Kidney (tissue), 14 donors: Measurements from ENCODE around the gene SRGN. TPM values are rescaled to one million over a fixed set of nuclear protein-coding genes. Genes with fewer than 3 reads are reported as not detected.

Source experiments
- DNase-seq, 5 donors: peaks; one replicate each; pipeline ENCODE4 v3.0.0-alpha.2; 2013 to 2020
- FAIRE-seq: peaks from 2 replicates; lab custom pipeline; 2012; peaks lifted over from hg19 to GRCh38; lab: Jason Lieb, UNC
- H3K27ac ChIP-seq, 2 donors: one replicate each; pipeline ENCODE4 v1.7.0; 2013; ENCODE audit warnings: low read depth in 2 of 2, low read length in 2 of 2, inconsistent platforms in 1 of 2
- H3K27me3 ChIP-seq: one replicate; pipeline ENCODE4 v1.7.1; 2013; ENCODE audit warnings: low read length, inconsistent platforms; ENCODE audit not compliant: control insufficient read depth, insufficient read depth
- H3K36me3 ChIP-seq, 3 donors: one replicate each; pipeline versions ENCODE4 v1.7.0 to v1.7.1; 2013; ENCODE audit warnings: low read length in 3 of 3, control low read depth in 1 of 3, inconsistent platforms in 1 of 3; ENCODE audit not compliant: insufficient read depth in 3 of 3, control insufficient read depth in 2 of 3
- H3K4me1 ChIP-seq, 3 donors: one replicate each; pipeline versions ENCODE4 v1.7.0 to v1.7.1; 2013; ENCODE audit warnings: low read length in 3 of 3, inconsistent platforms in 1 of 3, low read depth in 1 of 3; ENCODE audit not compliant: control insufficient read depth in 2 of 3, insufficient read depth in 2 of 3
- H3K4me3 ChIP-seq, 3 donors: one replicate each; pipeline versions ENCODE4 v1.7.0 to v1.8.1; 2013; ENCODE audit warnings: low read length in 3 of 3, control low read depth in 1 of 3, inconsistent platforms in 1 of 3
- H3K9ac ChIP-seq, 3 donors: one replicate each; pipeline versions ENCODE4 v1.7.0 to v1.7.1; 2013; ENCODE audit warnings: low read length in 3 of 3, control low read depth in 1 of 3, inconsistent platforms in 1 of 3
- H3K9me3 ChIP-seq, 3 donors: one replicate each; pipeline versions ENCODE4 v1.7.0 to v1.7.1; 2013; ENCODE audit warnings: low read length in 3 of 3, control low read depth in 1 of 3, inconsistent platforms in 1 of 3; ENCODE audit not compliant: control insufficient read depth in 2 of 3, insufficient read depth in 1 of 3
- CTCF ChIP-seq: IDR thresholded peaks from 3 replicates; pipeline ENCODE4 v1.5.1; 2012; ENCODE audit warnings: mild to moderate bottlenecking, moderate library complexity, borderline replicate concordance; ENCODE audit not compliant: insufficient read depth; ENCODE audit errors: extremely low read depth
- intact Hi-C: fragments of 100-400 bp; cut with DNase I; formaldehyde crosslinking; loops from one replicate; pipeline ENCODE4 v1.11.1; 2022
- polyA plus RNA-seq: library from polyadenylated mRNA; stranded (reverse); fragments of 350-450 nt; fragmentation: Illumina TruSeq; extraction: RNeasy Lipid Tissue Mini Kit (QIAGEN cat#74804); gene quantifications from one replicate; pipeline ENCODE4 v1.2.3, GENCODE V29; 2014; ENCODE audit warnings: low read depth, low replicate concordance; ENCODE audit not compliant: insufficient read depth
- total RNA-seq: library from RNA; stranded (reverse); fragmentation: NEBNext Ultra II Directional; extraction: Animal tissue kit (Norgen Biotek cat#: 25700); gene quantifications from one replicate; pipeline ENCODE4 v1.2.1, GENCODE V29; 2021
- donor health status: control.
- donor health status: control.
- donor health status: control.
- donor health status: control.
- donor health status: control.
- donor health status: DM: yes; HTN: yes; CAD: no.
- donor health status: Normal renal cell carcinoma (clear cell type).

SRGN gene
- total and polyA plus RNA-seq, 2 donors from 2014 or later: 65.7 to 130 TPM

- Histone ChIP-seq H3K9ac (no peak overlapping the region), H3K4me3 (no peak overlapping the region), H3K27ac (no peak overlapping the region), H3K36me3 (no peaks in the 10 kb centered on the region), H3K27me3 (no peaks in the 10 kb centered on the region), H3K9me3 (no peaks in the 10 kb centered on the region), H3K4me1 (no peaks in the 10 kb centered on the region)
- intact Hi-C loops: no loop called here
- TF ChIP-seq CTCF: no peak
- DNase-seq: no peak
- no peak for FAIRE-seq
These were observed 13.4 kb upstream of the SRGN start for GRCh38 chr10:69074532-69074931.

- Histone ChIP-seq H3K27ac (no peak overlapping the region), H3K9ac (no peak overlapping the region), H3K4me1 (no peaks in the 10 kb centered on the region), H3K36me3 (no peaks in the 10 kb centered on the region), H3K4me3 (no peak overlapping the region), H3K9me3 (no peaks in the 10 kb centered on the region), H3K27me3 (no peaks in the 10 kb centered on the region)
- intact Hi-C loops: no loop called here
- DNase-seq (no peak), FAIRE-seq (no peak)
- no peak for TF ChIP-seq CTCF
These were observed 12.5 kb upstream of the SRGN start for GRCh38 chr10:69075431-69075830.

GRCh38 chr10:69078311-69078710 lies 9.6 kb upstream of the SRGN start:
- FAIRE-seq: no peak
- no peak overlapping the region for H3K27ac ChIP-seq
- H3K4me3 ChIP-seq: no peak overlapping the region

More at GRCh38 chr10:69078311-69078710, 9.6 kb upstream of the SRGN start:
- no peak for TF ChIP-seq CTCF
- no peak for DNase-seq
- Histone ChIP-seq H3K9ac (no peak overlapping the region), H3K36me3 (no peaks in the 10 kb centered on the region), H3K4me1 (no peaks in the 10 kb centered on the region), H3K27me3 (no peaks in the 10 kb centered on the region), H3K9me3 (no peaks in the 10 kb centered on the region)
- intact Hi-C loops: no loop called here
